HCT116 (cell line): ENCODE data around the gene RNU2-1. TPM values are rescaled to one million over a fixed set of nuclear protein-coding genes. Genes with fewer than 3 reads are reported as not detected.
A peak's percentile ranks its signal among the peaks of the same experiment; 100 is the strongest.
"Not testable (repeated sequence)": the region's sequence is repeated elsewhere in the genome, so short reads cannot be mapped to it uniquely, and the experiment has no call there.

Source experiments
- ATAC-seq: fragments of 200-7000 bp; cut with Tn5 transposase; 2 replicates; pipeline ENCODE4 v1.9.1; 2020; ENCODE audit warnings: mild to moderate bottlenecking, moderate library complexity
- BruUV-seq: library from RNA; stranded (reverse); fragments of 400-500 nt; replicated peaks from 2 replicates; lab custom pipeline; 2021; lab: Mats Ljungman, UMichigan
- CTCF ChIA-PET: fragments of 300-600 bp; sonication (Branson Sonifier 250); formaldehyde crosslinking; loops from one replicate; lab custom pipeline; 2021; ENCODE audit warnings: antibody characterized with exemption; lab: Charles Lee
- POLR2A ChIA-PET: fragments of 300-600, 350-600 bp; sonication (Branson Sonifier 250); formaldehyde crosslinking; loops from one replicate; lab custom pipeline; 2021; ENCODE audit warnings: antibody characterized with exemption; lab: Charles Lee
- RAD21 ChIA-PET, 2 experiments: fragments of 300-600 bp; sonication (Branson Sonifier 250); formaldehyde crosslinking; loops; one replicate each; lab custom pipeline; 2023; ENCODE audit warnings: low total read pairs in 2 of 2; ENCODE audit not compliant: uncharacterized antibody in 2 of 2, unreplicated experiment in 2 of 2, low non-redundant PET in 1 of 2; lab: Charles Lee
- DNase-seq: peaks from one replicate; pipeline ENCODE4 v3.0.0-alpha.2; 2010; ENCODE audit warnings: low read depth, low spot score
- H2AFZ ChIP-seq: fragments of 200-600 bp; shearing (Covaris generic), sonication (generic); 2 replicates; pipeline ENCODE4 v1.6.1; 2017; ENCODE audit warnings: low read depth, mixed run types, mixed read lengths, antibody characterized with exemption, low read length; ENCODE audit not compliant: poor library complexity, severe bottlenecking
- H3K27ac ChIP-seq: 2 replicates; pipeline ENCODE4 v1.5.1; 2012; ENCODE audit warnings: low read depth, low read length
- H3K27me3 ChIP-seq: fragments of 200-600 bp; sonication (generic); 2 replicates; pipeline ENCODE4 v1.6.1; 2016; ENCODE audit warnings: mixed run types, low read length, mixed read lengths; ENCODE audit not compliant: insufficient read depth
- H3K36me3 ChIP-seq, 2 experiments: fragments of 200-500 bp in 1 of 2; fragments of 200-600 bp in 1 of 2; sonication (Bioruptor generic) in 1 of 2; sonication (generic) in 1 of 2; 2 replicates each; pipeline versions ENCODE4 v1.5.1 to v1.6.1; 2014 to 2016; ENCODE audit warnings: low read length in 2 of 2, inconsistent platforms in 1 of 2, mixed read lengths in 1 of 2, mixed run types in 1 of 2; ENCODE audit not compliant: insufficient read depth in 2 of 2, control insufficient read depth in 1 of 2
- H3K4me1 ChIP-seq, 2 experiments: fragments of 200-600 bp in 1 of 2; sonication (generic) in 1 of 2; 2 replicates each; pipeline versions ENCODE4 v1.5.1 to v1.6.1; 2012 to 2017; ENCODE audit warnings: low read length in 2 of 2, inconsistent platforms in 1 of 2, mild to moderate bottlenecking in 1 of 2, mixed read lengths in 1 of 2, mixed run types in 1 of 2, moderate library complexity in 1 of 2; ENCODE audit not compliant: insufficient read depth in 2 of 2, control insufficient read depth in 1 of 2
- H3K4me2 ChIP-seq: fragments of 200-600 bp; sonication (generic); 2 replicates; pipeline ENCODE4 v1.6.1; 2017; ENCODE audit warnings: mixed run types, low read length, mixed read lengths
- H3K4me3 ChIP-seq, 2 experiments: fragments of 200-600 bp in 1 of 2; sonication (generic) in 1 of 2; replicated peaks in 1 of 2; 2 replicates each; pipeline ENCODE4 v1.5.1; 2011 to 2016; ENCODE audit warnings: low read length in 2 of 2, control low read depth in 1 of 2, low read depth in 1 of 2, mild to moderate bottlenecking in 1 of 2, mixed read lengths in 1 of 2, mixed run types in 1 of 2
- H3K79me2 ChIP-seq: fragments of 200-600 bp; sonication (generic); 2 replicates; pipeline ENCODE4 v1.6.1; 2017; ENCODE audit warnings: mild to moderate bottlenecking, mixed run types, low read length, moderate library complexity, mixed read lengths; ENCODE audit not compliant: insufficient read depth
- H3K9ac ChIP-seq: fragments of 200-600 bp; sonication (generic); 2 replicates; pipeline ENCODE4 v1.6.1; 2016; ENCODE audit warnings: low read length, mixed read lengths
- H3K9me2 ChIP-seq: fragments of 200-600 bp; sonication (generic), shearing (Covaris generic); 2 replicates; pipeline ENCODE4 v1.6.1; 2017; ENCODE audit warnings: mixed run types, mild to moderate bottlenecking, moderate library complexity; ENCODE audit not compliant: insufficient read depth
- H3K9me3 ChIP-seq, 2 experiments: fragments of 200-500 bp in 1 of 2; fragments of 200-600 bp in 1 of 2; sonication (Bioruptor generic) in 1 of 2; sonication (generic) in 1 of 2; 2 replicates each; pipeline ENCODE4 v1.6.1; 2014 to 2017; ENCODE audit warnings: low read length in 2 of 2, mixed read lengths in 2 of 2, inconsistent platforms in 1 of 2, low read depth in 1 of 2, mild to moderate bottlenecking in 1 of 2, mixed run types in 1 of 2, moderate library complexity in 1 of 2; ENCODE audit not compliant: control insufficient read depth in 1 of 2, insufficient read depth in 1 of 2
- H4K20me1 ChIP-seq: fragments of 200-600 bp; sonication (generic), shearing (Covaris generic); 2 replicates; pipeline ENCODE4 v1.6.1; 2017; ENCODE audit warnings: mixed run types, mild to moderate bottlenecking, moderate library complexity; ENCODE audit not compliant: insufficient read depth
- intact Hi-C: fragments of 100-400 bp; cut with micrococcal nuclease; formaldehyde crosslinking; loops from 2 replicates; pipeline ENCODE4 v1.10.0; 2022
- total RNA-seq: library from RNA; stranded (reverse); gene quantifications from one replicate; pipeline ENCODE4 v1.2.1, GENCODE V29; 2021; ENCODE audit not compliant: unreplicated experiment

Gene RNU2-1
- total RNA-seq, 1 experiment from 2014 or later = 5,800 TPM

GRCh38 chr17:43232021-43232699 is 1.6 kb downstream of the RNU2-1 start:
- H3K4me2 ChIP-seq, H3K36me3 ChIP-seq, intact Hi-C loops, H2AFZ ChIP-seq, H3K4me3 ChIP-seq, CTCF ChIA-PET, DNase-seq, RAD21 ChIA-PET, H3K4me1 ChIP-seq, H3K9me2 ChIP-seq, H3K9ac ChIP-seq, ATAC-seq, H3K9me3 ChIP-seq, POLR2A ChIA-PET, H4K20me1 ChIP-seq, H3K27ac ChIP-seq, H3K79me2 ChIP-seq, H3K27me3 ChIP-seq: not testable (repeated sequence)
- TSS peak; percentile 85 for BruUV-seq

GRCh38 chr17:43231205-43232020 is 2.4 kb downstream of the RNU2-1 start:
- CTCF ChIA-PET = not testable (repeated sequence)

GRCh38 chr17:43228020-43228782 is 5.6 kb downstream of the RNU2-1 start, which contains the start of gene CCDC200:
Gene CCDC200, minus strand, starts transcription at chr17:43228623. Its CDS starts 69 bp downstream, at chr17:43228554.
- H4K20me1 ChIP-seq, H3K4me2 ChIP-seq, H3K4me3 ChIP-seq, H3K27ac ChIP-seq, H3K4me1 ChIP-seq, H3K79me2 ChIP-seq, CTCF ChIA-PET, H3K27me3 ChIP-seq, H3K9me2 ChIP-seq, H2AFZ ChIP-seq, POLR2A ChIA-PET, BruUV-seq, intact Hi-C loops, DNase-seq, H3K9ac ChIP-seq, RAD21 ChIA-PET, H3K9me3 ChIP-seq, H3K36me3 ChIP-seq: not testable (repeated sequence)
- ATAC-seq = peak; percentile 38

More at GRCh38 chr17:43231205-43232020, 2.4 kb downstream of the RNU2-1 start:
- H2AFZ ChIP-seq, H3K4me3 ChIP-seq, H3K9me3 ChIP-seq, intact Hi-C loops, H3K9ac ChIP-seq, RAD21 ChIA-PET, H3K79me2 ChIP-seq, DNase-seq, H3K9me2 ChIP-seq, ATAC-seq, POLR2A ChIA-PET, H3K27ac ChIP-seq, H3K4me1 ChIP-seq, BruUV-seq, H3K36me3 ChIP-seq, H4K20me1 ChIP-seq, H3K27me3 ChIP-seq, H3K4me2 ChIP-seq: not testable (repeated sequence)
